IMR-90 (cell line): ENCODE results near the gene PI4K2B. TPM values are rescaled to one million over a fixed set of nuclear protein-coding genes. Genes with fewer than 3 reads are reported as not detected.

Experiments
- ATAC-seq: fragments of 200-7000 bp; cut with Tn5 transposase; 2 replicates; pipeline ENCODE4 v1.9.1; 2020; ENCODE audit warnings: low read depth, mild to moderate bottlenecking, moderate library complexity
- BruUV-seq: library from RNA; stranded (reverse); fragments of 400-500 nt; replicated peaks from 2 replicates; lab custom pipeline; 2021; lab: Mats Ljungman, UMichigan
- CTCF ChIA-PET: fragments of 300-600 bp; formaldehyde crosslinking; extraction: SDS; loops from one replicate; lab custom pipeline; 2021; ENCODE audit warnings: antibody characterized with exemption; lab: Yijun Ruan, JAX
- POLR2A ChIA-PET: fragments of 300-600 bp; sonication (Branson Sonifier 250); formaldehyde crosslinking; loops from one replicate; lab custom pipeline; 2022; ENCODE audit warnings: antibody characterized with exemption; ENCODE audit not compliant: unreplicated experiment; lab: Charles Lee
- DNase-seq: peaks from one replicate; pipeline ENCODE4 v3.0.0; 2013
- H2AFZ ChIP-seq: replicated peaks from 2 replicates; pipeline ENCODE3; 2013; ENCODE audit warnings: low read length, mild to moderate bottlenecking; ENCODE audit not compliant: poor library complexity
- H2AK5ac ChIP-seq: 2 replicates; pipeline ENCODE4 v1.6.1; 2013; ENCODE audit warnings: low read depth, low read length, inconsistent platforms
- H2AK9ac ChIP-seq: replicated peaks from 2 replicates; pipeline ENCODE3; 2013; ENCODE audit warnings: mild to moderate bottlenecking, low read depth, low read length, moderate library complexity; ENCODE audit not compliant: poor library complexity
- H2BK120ac ChIP-seq: 2 replicates; pipeline ENCODE4 v1.6.1; 2013; ENCODE audit warnings: low read depth, low read length, inconsistent platforms
- H2BK15ac ChIP-seq: 3 replicates; pipeline ENCODE4 v1.6.1; 2013; ENCODE audit warnings: low read depth, low read length, inconsistent platforms
- H2BK20ac ChIP-seq: 2 replicates; pipeline ENCODE4 v1.6.1; 2013; ENCODE audit warnings: low read depth, mild to moderate bottlenecking, inconsistent platforms, low read length, moderate library complexity
- H2BK5ac ChIP-seq: 2 replicates; pipeline ENCODE4 v1.6.1; 2013; ENCODE audit warnings: mild to moderate bottlenecking, low read depth, low read length, inconsistent platforms; ENCODE audit not compliant: poor library complexity, severe bottlenecking
- H3K14ac ChIP-seq: replicated peaks from 2 replicates; pipeline ENCODE4 v1.6.1; 2013; ENCODE audit warnings: low read depth, low read length, inconsistent platforms
- H3K18ac ChIP-seq: 2 replicates; pipeline ENCODE4 v1.6.1; 2013; ENCODE audit warnings: low read depth, low read length, control low read depth
- H3K23ac ChIP-seq: 2 replicates; pipeline ENCODE4 v1.6.1; 2013; ENCODE audit warnings: low read depth, low read length, inconsistent platforms
- H3K27ac ChIP-seq: 2 replicates; pipeline ENCODE4 v1.5.1; 2013; ENCODE audit warnings: mild to moderate bottlenecking, control low read depth, low read length; ENCODE audit not compliant: insufficient read depth
- H3K27me3 ChIP-seq: 2 replicates; pipeline ENCODE4 v1.6.1; 2013; ENCODE audit warnings: low read length; ENCODE audit not compliant: control insufficient read depth, insufficient read depth
- H3K36me3 ChIP-seq: 2 replicates; pipeline ENCODE4 v1.6.1; 2013; ENCODE audit warnings: low read length, mixed read lengths; ENCODE audit not compliant: control insufficient read depth, insufficient read depth
- H3K4ac ChIP-seq: 2 replicates; pipeline ENCODE4 v1.6.1; 2013; ENCODE audit warnings: low read depth, low read length, inconsistent platforms
- H3K4me1 ChIP-seq: 2 replicates; pipeline ENCODE4 v1.6.1; 2013; ENCODE audit warnings: low read length, mixed read lengths; ENCODE audit not compliant: control insufficient read depth, insufficient read depth
- H3K4me2 ChIP-seq: 2 replicates; pipeline ENCODE4 v1.6.1; 2013; ENCODE audit warnings: low read depth, mild to moderate bottlenecking, control low read depth, low read length, moderate library complexity
- H3K4me3 ChIP-seq: 2 replicates; pipeline ENCODE4 v1.5.1; 2013; ENCODE audit warnings: low read depth, mild to moderate bottlenecking, control low read depth, low read length, moderate library complexity; ENCODE audit not compliant: insufficient read depth
- H3K56ac ChIP-seq: 2 replicates; pipeline ENCODE4 v1.6.1; 2013; ENCODE audit warnings: low read length, inconsistent platforms; ENCODE audit not compliant: insufficient read depth; ENCODE audit errors: extremely low read depth
- H3K79me1 ChIP-seq, 2 experiments: 2 replicates each; pipeline ENCODE4 v1.6.1; 2013; ENCODE audit warnings: low read length in 2 of 2, inconsistent platforms in 1 of 2, low read depth in 1 of 2
- H3K9ac ChIP-seq: 2 replicates; pipeline ENCODE4 v1.6.1; 2013; ENCODE audit warnings: low read depth, low read length, control low read depth
- H3K9me1 ChIP-seq: 2 replicates; pipeline ENCODE4 v1.6.1; 2013; ENCODE audit warnings: low read length, inconsistent platforms; ENCODE audit not compliant: insufficient read depth
- H3K9me3 ChIP-seq: 2 replicates; pipeline ENCODE4 v1.6.1; 2013; ENCODE audit warnings: low read length; ENCODE audit not compliant: control insufficient read depth, insufficient read depth
- H4K20me1 ChIP-seq: 2 replicates; pipeline ENCODE4 v1.6.1; 2013; ENCODE audit warnings: low read length, inconsistent platforms; ENCODE audit not compliant: insufficient read depth
- H4K5ac ChIP-seq: 2 replicates; pipeline ENCODE4 v1.6.1; 2013; ENCODE audit warnings: mild to moderate bottlenecking, low read depth, low read length, control low read depth
- H4K8ac ChIP-seq, 2 experiments: 2 replicates each; pipeline ENCODE4 v1.6.1; 2013; ENCODE audit warnings: low read depth in 2 of 2, low read length in 2 of 2, control low read depth in 1 of 2, inconsistent platforms in 1 of 2
- H4K91ac ChIP-seq: 2 replicates; pipeline ENCODE4 v1.6.1; 2013; ENCODE audit warnings: low read depth, low read length, inconsistent platforms; ENCODE audit not compliant: insufficient read depth
- BHLHE40 ChIP-seq: fragments of 150-350 bp; IDR thresholded peaks from 2 replicates; pipeline ENCODE4 v1.6.1; 2016; ENCODE audit warnings: mild to moderate bottlenecking, low read depth, low read length
- CEBPB ChIP-seq: IDR thresholded peaks from 2 replicates; pipeline ENCODE4 v1.6.1; 2012; ENCODE audit warnings: low read depth, low read length, improper control_type of control experiment
- CHD1 ChIP-seq: IDR thresholded peaks from 2 replicates; pipeline ENCODE4 v1.6.1; 2012; ENCODE audit warnings: low read depth, low read length, improper control_type of control experiment
- CTCF ChIP-seq: conservative IDR thresholded peaks from 2 replicates; pipeline ENCODE4 v1.5.1; 2012; ENCODE audit warnings: mild to moderate bottlenecking, low read depth, low read length, improper control_type of control experiment
- ELK1 ChIP-seq: fragments of 150-350 bp; IDR thresholded peaks from 2 replicates; pipeline ENCODE4 v1.6.1; 2016; ENCODE audit warnings: low read depth, mild to moderate bottlenecking, low read length, moderate library complexity, borderline replicate concordance
- FOS ChIP-seq: fragments of 150-350 bp; IDR thresholded peaks from 2 replicates; pipeline ENCODE4 v1.6.1; 2016; ENCODE audit warnings: low read depth, low read length
- MAFK ChIP-seq: IDR thresholded peaks from 2 replicates; pipeline ENCODE4 v1.6.1; 2012; ENCODE audit warnings: low read depth, low read length, improper control_type of control experiment
- MAZ ChIP-seq: IDR thresholded peaks from 2 replicates; pipeline ENCODE4 v1.6.1; 2012; ENCODE audit warnings: low read depth, mild to moderate bottlenecking, low read length, improper control_type of control experiment, moderate library complexity, borderline replicate concordance
- MXI1 ChIP-seq: IDR thresholded peaks from 2 replicates; pipeline ENCODE4 v1.6.1; 2012; ENCODE audit warnings: low read depth, mild to moderate bottlenecking, low read length, moderate library complexity, borderline replicate concordance
- NFE2L2 ChIP-seq: fragments of 150-350 bp; IDR thresholded peaks from 2 replicates; pipeline ENCODE4 v1.6.1; 2016; ENCODE audit warnings: low read depth, mild to moderate bottlenecking, low read length
- POLR2A ChIP-seq: IDR thresholded peaks from 2 replicates; pipeline ENCODE4 v1.6.1; 2012; ENCODE audit warnings: mild to moderate bottlenecking, low read depth, low read length
- RAD21 ChIP-seq: IDR thresholded peaks from 2 replicates; pipeline ENCODE4 v1.6.1; 2012; ENCODE audit warnings: low read length, improper control_type of control experiment
- RCOR1 ChIP-seq: IDR thresholded peaks from 2 replicates; pipeline ENCODE4 v1.6.1; 2012; ENCODE audit warnings: mild to moderate bottlenecking, low read length, improper control_type of control experiment; ENCODE audit not compliant: insufficient replicate concordance
- RFX5 ChIP-seq: IDR thresholded peaks from 2 replicates; pipeline ENCODE4 v1.8.0; 2012; ENCODE audit warnings: low read depth, mild to moderate bottlenecking, low read length, moderate library complexity
- SMC3 ChIP-seq: fragments of 150-350 bp; IDR thresholded peaks from 2 replicates; pipeline ENCODE4 v1.6.1; 2016; ENCODE audit warnings: low read depth, mild to moderate bottlenecking, antibody characterized with exemption, low read length, moderate library complexity
- USF2 ChIP-seq: fragments of 150-350 bp; IDR thresholded peaks from 2 replicates; pipeline ENCODE4 v1.6.1; 2017; ENCODE audit warnings: mild to moderate bottlenecking, antibody characterized with exemption, low read length, low read depth
- WGBS, 2 experiments: methylation state at CpG; one replicate each; pipeline versions ENCODE4 v1.1.5 to v1.1.7; 2013; ENCODE audit warnings: missing lambda C conversion rate in 2 of 2; ENCODE audit not compliant: insufficient read length in 1 of 2; ENCODE audit errors: extremely low coverage in 2 of 2; 5-methylcytosine and 5-hydroxymethylcytosine counted together
- dilution Hi-C: fragments of 300-500 bp; cut with HindIII; formaldehyde crosslinking; loops from one replicate; pipeline ENCODE4 v1.14.3; 2018; ENCODE audit warnings: low sequenced_read_pairs; ENCODE audit not compliant: unreplicated experiment
- in situ Hi-C: fragments of 300-500 bp; cut with MboI; formaldehyde crosslinking; loops from 3 replicates; pipeline ENCODE4 v1.14.3; 2019; ENCODE audit warnings: low sequenced_read_pairs, inconsistent platforms, mixed read lengths
- intact Hi-C: fragments of 100-400 bp; cut with micrococcal nuclease; formaldehyde crosslinking; loops from 2 replicates; pipeline ENCODE4 v1.10.0; 2022
- polyA plus RNA-seq, 3 experiments: library from polyadenylated mRNA; depleted of rRNA; stranded (reverse); fragments of >200 nt; gene quantifications; 2 replicates each; pipeline ENCODE4 v1.2.3, GENCODE V29; 2012; ENCODE audit warnings: low replicate concordance in 1 of 3
- total RNA-seq: library from RNA; depleted of rRNA; stranded (reverse); fragments of >200 nt; gene quantifications from 2 replicates; pipeline ENCODE4 v1.2.3, GENCODE V29; 2012

Gene PI4K2B
- total and polyA plus RNA-seq, 2 of the 4 experiments (the other 2 are of a cell fraction) = 6.5 to 7.6 TPM

- Histone ChIP-seq H3K9me3 (no peaks in the 10 kb centered on the region), H3K4me1 (peaks cover 9% of the 10 kb centered on the region), H3K4me2 (no peak overlapping the region), H3K36me3 (no peaks in the 10 kb centered on the region; the same call in 1 of the 2 replicates), H2BK15ac (no peak overlapping the region), H3K9me1 (no peaks in the 10 kb centered on the region; the same call in 1 of the 2 replicates), H4K5ac (no peak overlapping the region), H3K27ac (no peak overlapping the region), H2AK5ac (no peak overlapping the region), H3K79me1 (peaks cover 3 to 17% of the 10 kb centered on the region in 2 experiments), H2BK20ac (no peak overlapping the region), H3K18ac (no peak overlapping the region), H3K14ac (no peak overlapping the region), H4K20me1 (no peaks in the 10 kb centered on the region), H3K23ac (no peak overlapping the region), H3K56ac (no peak overlapping the region), H4K8ac (no peak overlapping the region), H3K9ac (no peak overlapping the region), H2BK120ac (no peak overlapping the region), H2AK9ac (no peak overlapping the region), H4K91ac (no peak overlapping the region), H3K27me3 (no peaks in the 10 kb centered on the region), H3K4me3 (no peak overlapping the region), H2AFZ (no peak overlapping the region), H2BK5ac (no peak overlapping the region), H3K4ac (no peak overlapping the region)
- no TSS peak for BruUV-seq
- no CpG with 5 or more reads among the region's 1 CpG for WGBS, 2 experiments
- ATAC-seq (no peak), DNase-seq (no peak)
- intact Hi-C loops (no loop called here), in situ Hi-C loops (no loop called here), dilution Hi-C loops (no loop called here)
- CTCF ChIA-PET = no interaction called here
- no peak for TF ChIP-seq BHLHE40
- TF ChIP-seq MXI1 = no peak
- no peak for TF ChIP-seq RAD21
- no peak for TF ChIP-seq NFE2L2
- no peak for TF ChIP-seq USF2
- TF ChIP-seq CEBPB = no peak
- no peak for TF ChIP-seq CTCF
- no peak for TF ChIP-seq RCOR1
- TF ChIP-seq RFX5 = no peak
- TF ChIP-seq FOS = no peak
- TF ChIP-seq SMC3 = no peak
- no peak for TF ChIP-seq CHD1
- no peak for TF ChIP-seq ELK1
- TF ChIP-seq MAFK = no peak
- TF ChIP-seq MAZ = no peak
- no peak for TF ChIP-seq POLR2A
- POLR2A ChIA-PET = no interaction called here
These were observed 77.0 kb downstream of the PI4K2B start for GRCh38 chr4:25310803-25311166.
